GM12872 (cell line): ENCODE results near the gene RPGR.

ENCODE experiments used
- CTCF ChIP-seq: IDR thresholded peaks from 3 replicates; pipeline ENCODE4 v1.5.1; 2011; ENCODE audit warnings: low read depth, mild to moderate bottlenecking, low read length, moderate library complexity; ENCODE audit not compliant: insufficient read depth

Gene RPGR

GRCh38 chrX:38342853-38343778 is 15.8 kb upstream of the RPGR start:
- no peak for TF ChIP-seq CTCF

- no peak for TF ChIP-seq CTCF
Measured at GRCh38 chrX:38341442-38341841, 14.1 kb upstream of the RPGR start.

GRCh38 chrX:38336538-38337240 is 9.4 kb upstream of the RPGR start:
- TF ChIP-seq CTCF = no peak

GRCh38 chrX:38335382-38335781 is 8.1 kb upstream of the RPGR start:
- TF ChIP-seq CTCF = no peak

GRCh38 chrX:38332505-38332904 is 5.2 kb upstream of the RPGR start:
- TF ChIP-seq CTCF = no peak

- TF ChIP-seq CTCF = no peak
Measured at GRCh38 chrX:38327775-38328081, 419 bp upstream of the RPGR start.

GRCh38 chrX:38326086-38326485 is 1.2 kb downstream of the RPGR start:
- TF ChIP-seq CTCF = no peak
